Calu3 (cell line): ENCODE measurements around the gene CAPS. TPM values are rescaled to one million over a fixed set of nuclear protein-coding genes. Genes with fewer than 3 reads are reported as not detected.

Experiments used
- BruUV-seq: library from RNA; stranded (reverse); fragments of 400-500 nt; replicated peaks from 2 replicates; lab custom pipeline; 2021; lab: Mats Ljungman, UMichigan
- CTCF ChIA-PET: fragments of 300-600 bp; sonication (Branson Sonifier 250); formaldehyde crosslinking; loops from one replicate; lab custom pipeline; 2022; ENCODE audit warnings: antibody characterized with exemption; lab: Charles Lee
- DNase-seq: peaks from one replicate; pipeline ENCODE4 v3.0.0; 2022
- H3K27ac Mint-ChIP-seq: one replicate; pipeline ENCODE4 v1.8.0; 2022; ENCODE audit warnings: mixed read lengths; ENCODE audit not compliant: unreplicated experiment
- H3K27me3 Mint-ChIP-seq: one replicate; pipeline ENCODE4 v1.8.0; 2022; ENCODE audit warnings: mixed read lengths; ENCODE audit not compliant: unreplicated experiment
- H3K36me3 Mint-ChIP-seq: one replicate; pipeline ENCODE4 v1.8.0; 2022; ENCODE audit warnings: mild to moderate bottlenecking, moderate library complexity, mixed read lengths; ENCODE audit not compliant: insufficient read depth, unreplicated experiment
- H3K4me1 Mint-ChIP-seq: one replicate; pipeline ENCODE4 v1.8.0; 2022; ENCODE audit warnings: mild to moderate bottlenecking, low read depth, mixed read lengths; ENCODE audit not compliant: unreplicated experiment
- H3K4me3 Mint-ChIP-seq: one replicate; pipeline ENCODE4 v1.8.0; 2022; ENCODE audit warnings: mild to moderate bottlenecking, low read depth, moderate library complexity, mixed read lengths; ENCODE audit not compliant: unreplicated experiment
- H3K9me3 Mint-ChIP-seq: one replicate; pipeline ENCODE4 v1.8.0; 2022; ENCODE audit warnings: low read depth, mixed read lengths; ENCODE audit not compliant: unreplicated experiment
- CTCF ChIP-seq: fragments of 200-600 bp; IDR thresholded peaks from one replicate; pipeline ENCODE4 v1.8.0; 2022; ENCODE audit warnings: antibody characterized with exemption; ENCODE audit not compliant: unreplicated experiment
- intact Hi-C: fragments of 100-400 bp; cut with micrococcal nuclease; formaldehyde crosslinking; loops from one replicate; pipeline ENCODE4 v1.10.0; 2022; ENCODE audit not compliant: unreplicated experiment
- total RNA-seq: library from RNA; stranded (reverse); gene quantifications from 2 replicates; pipeline ENCODE4 v1.2.3, GENCODE V29; 2022

CAPS gene
- total RNA-seq, 1 experiment from 2014 or later, result 39.9 TPM

- BruUV-seq, result no TSS peak
- intact Hi-C loops, result no loop called here
- no peaks in the 10 kb centered on the region for H3K27me3 Mint-ChIP-seq
Measured at GRCh38 chr19:5929625-5930024, 15.6 kb downstream of the CAPS start.

GRCh38 chr19:5931251-5931650 lies 17.2 kb downstream of the CAPS start:
- intact Hi-C loops, result no loop called here
- H3K4me3 Mint-ChIP-seq, result no peak overlapping the region
- no peaks in the 10 kb centered on the region for H3K4me1 Mint-ChIP-seq
- CTCF ChIA-PET, result no interaction called here
- no peaks in the 10 kb centered on the region for H3K9me3 Mint-ChIP-seq
- peaks cover 22% of the 10 kb centered on the region for H3K36me3 Mint-ChIP-seq
- no peaks in the 10 kb centered on the region for H3K27me3 Mint-ChIP-seq
- no peak overlapping the region for H3K27ac Mint-ChIP-seq
- no TSS peak for BruUV-seq
- no peak for DNase-seq
- no peak for TF ChIP-seq CTCF

More at GRCh38 chr19:5929625-5930024, 15.6 kb downstream of the CAPS start:
- H3K4me3 Mint-ChIP-seq, result no peak overlapping the region
- no peaks in the 10 kb centered on the region for H3K4me1 Mint-ChIP-seq
- H3K9me3 Mint-ChIP-seq, result no peaks in the 10 kb centered on the region
- CTCF ChIA-PET, result no interaction called here
- H3K27ac Mint-ChIP-seq, result no peak overlapping the region
- H3K36me3 Mint-ChIP-seq, result peaks cover 22% of the 10 kb centered on the region
- TF ChIP-seq CTCF, result no peak
- DNase-seq, result no peak

- peaks cover 22% of the 10 kb centered on the region for H3K36me3 Mint-ChIP-seq
- no peak for TF ChIP-seq CTCF
- H3K4me1 Mint-ChIP-seq, result no peaks in the 10 kb centered on the region
- BruUV-seq, result no TSS peak
- H3K4me3 Mint-ChIP-seq, result no peak overlapping the region
- no peak for DNase-seq
- H3K27ac Mint-ChIP-seq, result no peak overlapping the region
- H3K27me3 Mint-ChIP-seq, result no peaks in the 10 kb centered on the region
- CTCF ChIA-PET, result no interaction called here
- intact Hi-C loops, result no loop called here
- no peaks in the 10 kb centered on the region for H3K9me3 Mint-ChIP-seq
Measured at GRCh38 chr19:5932146-5932545, 18.1 kb downstream of the CAPS start.

GRCh38 chr19:5932609-5933262 lies 18.7 kb downstream of the CAPS start:
- DNase-seq, result no peak
- H3K9me3 Mint-ChIP-seq, result no peaks in the 10 kb centered on the region
- intact Hi-C loops, result no loop called here
- no peak for TF ChIP-seq CTCF
- H3K4me1 Mint-ChIP-seq, result no peaks in the 10 kb centered on the region
- H3K27ac Mint-ChIP-seq, result no peak overlapping the region
- BruUV-seq, result no TSS peak
- no peak overlapping the region for H3K4me3 Mint-ChIP-seq
- H3K36me3 Mint-ChIP-seq, result peaks cover 26% of the 10 kb centered on the region
- no peaks in the 10 kb centered on the region for H3K27me3 Mint-ChIP-seq
- CTCF ChIA-PET, result no interaction called here
